Measurements from ENCODE around the gene TP53INP2. TPM values are rescaled to one million over a fixed set of nuclear protein-coding genes. Genes with fewer than 3 reads are reported as not detected.

TP53INP2 gene
- total and polyA plus RNA-seq, 2 of the 13 experiments (the other 11 are each of a cell fraction or from before 2014, with no cell fraction given): 5.2 to 18.8 TPM

GRCh38 chr20:34744847-34745246, 40.7 kb downstream of the TP53INP2 start (continued):
- no peak for TF ChIP-seq ZNF468 (CRISPR knock-in tag; IDR thresholded peaks at IDR 0.05)
- TF ChIP-seq KDM5A (IDR thresholded peaks at IDR 0.05; ENCODE audit: borderline replicate concordance, low read length): no peak
- TF ChIP-seq KLF6 (CRISPR knock-in tag; IDR thresholded peaks at IDR 0.05): no peak
- TF ChIP-seq KLF9 (CRISPR knock-in tag; IDR thresholded peaks at IDR 0.05; ENCODE audit: low read depth): no peak

GRCh38 chr20:34746674-34747073, 42.5 kb downstream of the TP53INP2 start:
- POLR2A ChIA-PET: no interaction called here
- Histone ChIP-seq H3K36me3 (replicated peaks in 1 of 2; ENCODE audit: control insufficient read depth in 1 of 2, insufficient read depth in 2 of 2, low read length in 2 of 2) (peaks cover 44 to 76% of the 10 kb centered on the region in 2 experiments), H3K27me3 (ENCODE audit: control insufficient read depth in 1 of 2, insufficient read depth in 2 of 2, low read length in 2 of 2) (no peaks in the 10 kb centered on the region), H3K4me1 (ENCODE audit: insufficient read depth, low read length) (no peaks in the 10 kb centered on the region), H2AFZ (ENCODE audit: low read length) (no peak overlapping the region), H3K9ac (ENCODE audit: insufficient read depth, low read depth, low read length) (no peak overlapping the region), H3K4me3 (replicated peaks in 1 of 3; ENCODE audit: insufficient read depth in 1 of 3, low read depth in 2 of 3, low read length in 3 of 3) (no peak overlapping the region), H4K20me1 (ENCODE audit: insufficient read depth, low read length) (no peaks in the 10 kb centered on the region), H3K27ac (ENCODE audit: extremely low read length, insufficient read depth, low read length) (no peak overlapping the region), H3K79me2 (ENCODE audit: insufficient read depth, low read length) (no peaks in the 10 kb centered on the region), H3K4me2 (ENCODE audit: low read depth, low read length) (no peak overlapping the region), H3K9me3 (ENCODE audit: low read length) (no peaks in the 10 kb centered on the region)
- BruUV-seq (replicated peaks): no TSS peak
- intact Hi-C loops (cut with micrococcal nuclease; ENCODE audit: unreplicated experiment) (no loop called here), in situ Hi-C loops (cut with HindIII; ENCODE audit: extremely low pct_ligation_motif_present, low pct_unique_long_range_greater_than_20kb) (no loop called here)
- no peak for TF ChIP-seq HMG20B (CRISPR knock-in tag; conservative IDR thresholded peaks at IDR 0.05)
- TF ChIP-seq ELF4 (CRISPR knock-in tag; IDR thresholded peaks at IDR 0.05; ENCODE audit: borderline replicate concordance): no peak
- TF ChIP-seq CREBL2 (CRISPR knock-in tag; IDR thresholded peaks at IDR 0.05; ENCODE audit: borderline replicate concordance): no peak
- no peak for TF ChIP-seq ZNF432 (CRISPR knock-in tag; IDR thresholded peaks at IDR 0.05; ENCODE audit: borderline replicate concordance)
- no peak for TF ChIP-seq BHLHE40 (IDR thresholded peaks at IDR 0.05; ENCODE audit: low read length)
- TF ChIP-seq ZNF781 (CRISPR knock-in tag; IDR thresholded peaks at IDR 0.05; ENCODE audit: borderline replicate concordance, not compliant biosample characterization): no peak
- no peak for TF ChIP-seq MXD4 (CRISPR knock-in tag; IDR thresholded peaks at IDR 0.05)
- no peak for TF ChIP-seq ZNF142 (CRISPR knock-in tag; IDR thresholded peaks at IDR 0.05)
- no peak for TF ChIP-seq ZNF224 (CRISPR knock-in tag; IDR thresholded peaks at IDR 0.05)
- TF ChIP-seq ARNTL (CRISPR knock-in tag; IDR thresholded peaks at IDR 0.05): no peak
- TF ChIP-seq MBD4 (IDR thresholded peaks at IDR 0.05; ENCODE audit: borderline replicate concordance, low read length): no peak
- no peak for TF ChIP-seq PHF8 (CRISPR knock-in tag; IDR thresholded peaks at IDR 0.05)
- TF ChIP-seq ZBTB26 (CRISPR knock-in tag; IDR thresholded peaks at IDR 0.05; ENCODE audit: borderline replicate concordance): no peak
- WGBS (ENCODE audit: low lambda C conversion rate): 90% methylated on average over 3 of the region's 3 CpGs
- CTCF ChIA-PET (ENCODE audit: low intra/inter-chr PET ratio, low total read pairs): no interaction called here
- ATAC-seq (no peak), DNase-seq (ENCODE audit: low spot score) (no peak), FAIRE-seq (no peak)
